ENCODE measurements around the gene LDHB. TPM values are rescaled to one million over a fixed set of nuclear protein-coding genes. Genes with fewer than 3 reads are reported as not detected.

The LDHB gene
- total and polyA plus RNA-seq, 10 of the 15 experiments (the other 5 are each of a cell fraction or from before 2014, with no cell fraction given): 800 to 3,692 (median 1,366) TPM

- Histone ChIP-seq H3K9me3 (replicated peaks; ENCODE audit: control insufficient read depth, insufficient read depth, low read length) (no peaks in the 10 kb centered on the region), H3K4me3 (no peak overlapping the region), H3K79me2 (ENCODE audit: control insufficient read depth, insufficient read depth, low read length) (peaks cover 7% of the 10 kb centered on the region), H2AFZ (ENCODE audit: control insufficient read depth, low read depth, low read length) (no peak overlapping the region), H3K36me3 (ENCODE audit: control insufficient read depth in 2 of 2, insufficient read depth in 2 of 2, low read length in 1 of 2) (peaks cover 2 to 28% of the 10 kb centered on the region in 2 experiments), H3K4me1 (ENCODE audit: control insufficient read depth, insufficient read depth, low read length) (no peaks in the 10 kb centered on the region), H3K27ac (ENCODE audit: control insufficient read depth, insufficient read depth) (no peak overlapping the region), H3K27me3 (replicated peaks in 1 of 2; ENCODE audit: control insufficient read depth in 2 of 2, insufficient read depth in 2 of 2, low read length in 1 of 2) (no peaks in the 10 kb centered on the region), H3K4me2 (ENCODE audit: control insufficient read depth, insufficient read depth) (no peak overlapping the region), H4K20me1 (ENCODE audit: control insufficient read depth, insufficient read depth) (no peaks in the 10 kb centered on the region), H3K9ac (ENCODE audit: control insufficient read depth, insufficient read depth, low read length) (no peak overlapping the region)
- WGBS (ENCODE audit: insufficient coverage, insufficient replicate concordance, low lambda C conversion rate, missing lambda C conversion rate): 100% methylated on average over 4 of the region's 4 CpGs
- SMC1A ChIA-PET (ENCODE audit: uncharacterized antibody, unreplicated experiment): interaction anchor here (0.9 to 3.0 kb wide), 2 partner anchors 8 to 13 kb away, joined by 3 to 19 read pairs; partner anchors contain the start of gene LDHB
- intact Hi-C loops (cut with micrococcal nuclease; ENCODE audit: unreplicated experiment) (no loop called here), in situ Hi-C loops (cut with MboI) (no loop called here)
- ATAC-seq (no peak), FAIRE-seq (no peak), DNase-seq (ENCODE audit: low read depth, low spot score) (no peak)
- POLR2A ChIA-PET: interaction anchor here (0.6 kb wide), 2 partner anchors 79 to 423 kb away, joined by 3 to 4 read pairs; no protein-coding TSS in a partner anchor
- RAD21 ChIA-PET (ENCODE audit: unreplicated experiment): no interaction called here
- BruUV-seq (replicated peaks): no TSS peak
- CTCF ChIA-PET: interaction anchor here (1.2 kb wide), 1 partner anchor 8 kb away, joined by 3 read pairs; no protein-coding TSS in a partner anchor
- TF ChIP-seq PRDM15 (CRISPR knock-in tag; IDR thresholded peaks at IDR 0.05) (no peak), ZBTB11 (CRISPR knock-in tag; IDR thresholded peaks at IDR 0.05) (no peak), MEF2B (IDR thresholded peaks at IDR 0.05; ENCODE audit: partially characterized antibody, poor library complexity, severe bottlenecking) (no peak), NRF1 (conservative IDR thresholded peaks at IDR 0.05; ENCODE audit: low read depth, low read length) (no peak), USF1 (IDR thresholded peaks at IDR 0.05; ENCODE audit: borderline replicate concordance, extremely low read length, insufficient read depth, low read depth, low read length) (no peak), BACH1 (IDR thresholded peaks at IDR 0.05; ENCODE audit: borderline replicate concordance) (no peak), TCF3 (IDR thresholded peaks at IDR 0.05; ENCODE audit: borderline replicate concordance, insufficient read depth, low read depth, low read length) (no peak), EED (IDR thresholded peaks at IDR 0.05; ENCODE audit: low read depth) (no peak), POU2F2 (IDR thresholded peaks at IDR 0.05; ENCODE audit: borderline replicate concordance, low read depth, low read length) (no peak), ZNF217 (IDR thresholded peaks at IDR 0.05) (no peak), ZNF592 (IDR thresholded peaks at IDR 0.05) (no peak)
Observed at GRCh38 chr12:21644516-21644915, 13.1 kb downstream of the LDHB start.
